GM10266 (cell line): ENCODE measurements around the gene OR10AD1.

ENCODE experiments used
- DNase-seq: peaks from one replicate; pipeline ENCODE4 v3.0.0; 2012; ENCODE audit errors: extremely low spot score
- CTCF ChIP-seq: IDR thresholded peaks from 2 replicates; pipeline ENCODE4 v1.5.1; 2012; ENCODE audit warnings: mild to moderate bottlenecking, low read depth; ENCODE audit not compliant: control insufficient read depth, insufficient read depth; ENCODE audit errors: missing control alignments

The OR10AD1 gene

GRCh38 chr12:48189331-48190125 lies 13.6 kb downstream of the OR10AD1 start:
- TF ChIP-seq CTCF = peak; percentile 83
- DNase-seq = peak; percentile 67

DNA sequence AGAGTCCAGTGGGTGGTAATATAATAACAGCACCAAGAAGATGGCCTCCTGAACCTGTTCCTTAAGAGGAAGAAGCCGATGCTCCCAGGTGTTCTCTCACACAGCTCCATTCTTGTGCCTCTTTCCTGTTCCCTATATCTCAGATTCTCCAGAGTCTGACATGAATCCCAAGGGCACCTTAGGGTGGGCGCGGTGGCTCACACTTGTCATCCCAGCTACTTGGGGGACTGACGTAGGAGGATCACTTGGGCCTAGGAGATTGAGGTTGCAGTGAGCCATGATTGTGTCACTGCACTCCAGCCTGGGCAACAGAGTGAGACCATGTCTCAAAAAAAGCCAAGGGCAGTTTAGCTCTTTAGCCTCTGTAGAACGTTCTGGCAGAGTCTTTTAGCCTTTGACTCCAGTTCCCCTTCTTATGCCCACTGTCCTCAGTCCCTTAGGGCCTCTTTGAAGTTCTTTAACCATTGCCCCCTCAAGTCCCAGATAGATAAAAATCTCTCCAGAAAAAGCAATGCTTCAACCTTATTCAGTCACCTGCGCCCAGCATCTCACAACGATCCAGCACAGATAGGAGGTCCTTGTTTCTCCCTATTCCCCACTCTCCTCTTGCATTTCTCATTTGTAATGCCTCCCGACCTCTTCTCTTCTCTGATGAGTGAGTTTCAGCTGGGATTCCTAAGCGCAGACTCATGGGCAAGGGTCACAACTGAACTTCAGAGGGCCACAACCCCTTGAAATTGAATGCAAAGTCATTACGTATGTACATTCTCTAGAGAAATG lies 15.0 kb downstream of the OR10AD1 start:
- TF ChIP-seq CTCF = no peak
- DNase-seq = no peak

- no peak for DNase-seq
- no peak for TF ChIP-seq CTCF
Observed at GRCh38 chr12:48185181-48185919, 17.7 kb downstream of the OR10AD1 start.

- DNase-seq = no peak
- no peak for TF ChIP-seq CTCF
Observed at GRCh38 chr12:48184549-48184922, 18.6 kb downstream of the OR10AD1 start.

GRCh38 chr12:48183876-48184548 lies 19.1 kb downstream of the OR10AD1 start:
- TF ChIP-seq CTCF = no peak
- DNase-seq = no peak

DNA sequence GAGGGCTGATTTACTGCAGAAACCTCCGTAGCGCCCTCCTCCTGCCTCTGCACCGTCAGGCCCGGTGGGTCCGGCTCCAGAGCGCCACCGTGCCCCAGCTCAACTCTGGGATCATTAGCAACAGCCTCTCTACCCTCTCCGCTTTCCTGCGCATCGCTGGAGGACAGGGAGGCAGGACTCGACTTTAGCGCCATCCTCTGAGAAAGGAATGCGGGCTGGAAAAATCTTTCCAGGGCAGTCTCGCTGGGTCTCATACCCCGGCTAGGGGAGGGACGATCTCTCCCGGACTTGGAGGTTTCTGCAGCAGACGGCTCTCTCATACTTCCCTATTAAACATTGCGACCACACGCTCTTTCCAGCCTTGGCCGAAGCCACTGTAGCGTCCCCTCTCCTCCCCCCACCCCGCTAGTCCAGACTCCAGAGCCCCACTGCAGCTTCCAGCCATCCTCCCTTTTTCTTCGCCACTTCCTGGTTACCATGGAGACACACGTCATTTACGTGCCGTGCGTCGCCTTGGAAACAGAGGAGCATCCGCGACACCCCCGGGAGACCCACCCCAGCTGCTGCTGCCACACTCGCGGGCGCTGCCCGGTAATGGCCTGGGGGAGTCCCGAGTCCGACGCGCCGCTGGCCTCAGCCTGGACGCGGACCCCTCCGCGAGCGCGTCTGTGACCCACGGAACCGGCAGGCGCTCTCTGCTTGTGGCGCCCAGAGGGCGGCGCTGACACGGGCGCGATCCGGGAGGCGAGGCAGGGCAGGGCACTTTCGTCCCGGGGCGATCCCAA lies 19.8 kb downstream of the OR10AD1 start, which contains the start of gene CCDC184:
CCDC184 (plus strand) TSS at position 554 of the 785 bp plus-strand sequence. CDS start 479 bp downstream, outside the sequence.
- peak; percentile 52 for TF ChIP-seq CTCF
- peak; percentile 80 for DNase-seq
